Tibial nerve (tissue), 4 donors: ENCODE results near the gene ABCB4.

ENCODE experiments used
- EP300 ChIP-seq, 2 donors: sonication (generic); formaldehyde crosslinking; IDR thresholded peaks; one replicate each; pipeline ENCODE4 v1.6.1; 2017; ENCODE audit warnings: antibody characterized with exemption in 2 of 2, mild to moderate bottlenecking in 1 of 2
- POLR2A ChIP-seq, 2 donors: fragments of 450-650 bp; IDR thresholded peaks; one replicate each; pipeline ENCODE4 v1.6.1; 2017; ENCODE audit warnings: antibody characterized with exemption in 2 of 2, mild to moderate bottlenecking in 2 of 2, moderate library complexity in 2 of 2
- TF ChIP-seq, protein P1 (sequence below), 5 experiments: fragments of 200-600 bp in 3 of 5; fragments of 450-650 bp in 2 of 5; sonication (generic) in 3 of 5; IDR thresholded peaks; one replicate each; pipeline ENCODE4 v1.5.1; 2016 to 2019; ENCODE audit warnings: antibody characterized with exemption in 5 of 5, mild to moderate bottlenecking in 3 of 5, moderate library complexity in 2 of 5

DNA sequence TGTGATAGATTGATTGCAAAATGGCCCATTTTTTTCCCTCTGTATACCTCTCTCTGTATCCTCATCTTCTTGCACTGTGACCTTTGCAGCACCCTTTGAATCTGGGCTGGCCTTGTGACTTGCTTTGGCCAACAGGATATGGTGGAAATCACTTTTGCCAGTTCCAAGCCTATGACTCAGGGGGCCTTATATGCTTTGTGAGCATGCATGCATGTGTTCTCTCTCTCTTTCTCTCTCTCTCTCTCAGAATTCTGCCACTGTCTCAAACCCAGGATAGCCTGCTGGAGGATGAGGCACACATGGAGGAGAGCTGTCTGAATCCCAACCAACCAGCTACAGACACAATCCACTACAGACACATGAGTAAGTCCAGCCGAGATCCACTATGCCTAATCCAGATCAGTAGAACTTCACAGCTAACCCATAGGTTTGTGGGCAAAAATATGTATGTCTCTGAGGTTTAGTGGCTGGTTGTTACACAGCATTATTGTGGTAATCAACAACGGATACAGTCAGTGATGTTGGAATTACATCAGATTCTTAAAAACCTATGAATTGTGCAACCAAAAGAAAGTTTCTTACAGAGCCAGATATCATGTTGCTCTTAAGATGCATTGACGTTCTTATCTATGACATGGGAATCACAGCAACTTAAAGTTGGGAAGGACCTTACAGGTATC, 41.8 kb upstream of the ABCB4 start:
- TF ChIP-seq, protein P1, sequence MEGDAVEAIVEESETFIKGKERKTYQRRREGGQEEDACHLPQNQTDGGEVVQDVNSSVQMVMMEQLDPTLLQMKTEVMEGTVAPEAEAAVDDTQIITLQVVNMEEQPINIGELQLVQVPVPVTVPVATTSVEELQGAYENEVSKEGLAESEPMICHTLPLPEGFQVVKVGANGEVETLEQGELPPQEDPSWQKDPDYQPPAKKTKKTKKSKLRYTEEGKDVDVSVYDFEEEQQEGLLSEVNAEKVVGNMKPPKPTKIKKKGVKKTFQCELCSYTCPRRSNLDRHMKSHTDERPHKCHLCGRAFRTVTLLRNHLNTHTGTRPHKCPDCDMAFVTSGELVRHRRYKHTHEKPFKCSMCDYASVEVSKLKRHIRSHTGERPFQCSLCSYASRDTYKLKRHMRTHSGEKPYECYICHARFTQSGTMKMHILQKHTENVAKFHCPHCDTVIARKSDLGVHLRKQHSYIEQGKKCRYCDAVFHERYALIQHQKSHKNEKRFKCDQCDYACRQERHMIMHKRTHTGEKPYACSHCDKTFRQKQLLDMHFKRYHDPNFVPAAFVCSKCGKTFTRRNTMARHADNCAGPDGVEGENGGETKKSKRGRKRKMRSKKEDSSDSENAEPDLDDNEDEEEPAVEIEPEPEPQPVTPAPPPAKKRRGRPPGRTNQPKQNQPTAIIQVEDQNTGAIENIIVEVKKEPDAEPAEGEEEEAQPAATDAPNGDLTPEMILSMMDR (IDR thresholded peaks at IDR 0.05) = no peak
- TF ChIP-seq POLR2A (IDR thresholded peaks at IDR 0.05) (no peak), EP300 (IDR thresholded peaks at IDR 0.05) (no peak)
